Endodermal cell (in vitro differentiated cells): ENCODE measurements around the gene BEND6. TPM values are rescaled to one million over a fixed set of nuclear protein-coding genes. Genes with fewer than 3 reads are reported as not detected.
"Not testable (repeated sequence)": the region's sequence is repeated elsewhere in the genome, so short reads cannot be mapped to it uniquely, and the experiment has no call there.

Experiments used
- DNase-seq: peaks from one replicate; pipeline ENCODE4 v3.0.0-alpha.2; 2017
- H3K27ac ChIP-seq: 2 replicates; pipeline ENCODE4 v1.5.1; 2013; ENCODE audit warnings: mild to moderate bottlenecking, low read depth, low read length, moderate library complexity
- H3K27me3 ChIP-seq: 2 replicates; pipeline ENCODE4 v1.6.1; 2013; ENCODE audit warnings: mild to moderate bottlenecking, low read length, moderate library complexity; ENCODE audit not compliant: insufficient read depth, control insufficient read depth, poor library complexity, severe bottlenecking
- H3K36me3 ChIP-seq: 2 replicates; pipeline ENCODE4 v1.7.0; 2013; ENCODE audit warnings: mild to moderate bottlenecking, low read length, moderate library complexity; ENCODE audit not compliant: control insufficient read depth, insufficient read depth
- H3K4me1 ChIP-seq: one replicate; pipeline ENCODE4 v1.7.0; 2013; ENCODE audit warnings: low read length; ENCODE audit not compliant: control insufficient read depth, insufficient read depth
- H3K4me3 ChIP-seq: 2 replicates; pipeline ENCODE4 v1.5.1; 2013; ENCODE audit warnings: mild to moderate bottlenecking, low read length, moderate library complexity
- H3K9ac ChIP-seq: 2 replicates; pipeline ENCODE4 v1.6.1; 2013; ENCODE audit warnings: mild to moderate bottlenecking, low read length, moderate library complexity; ENCODE audit not compliant: poor library complexity, severe bottlenecking; ENCODE audit errors: extremely low read depth
- H3K9me3 ChIP-seq: 2 replicates; pipeline ENCODE4 v1.6.1; 2013; ENCODE audit warnings: mild to moderate bottlenecking, low read length, moderate library complexity; ENCODE audit not compliant: control insufficient read depth
- H3K27ac Mint-ChIP-seq: 2 replicates; pipeline ENCODE4 v1.8.0; 2020; ENCODE audit warnings: mixed read lengths
- H3K27me3 Mint-ChIP-seq: 2 replicates; pipeline ENCODE4 v1.8.0; 2021; ENCODE audit warnings: mild to moderate bottlenecking, mixed read lengths; ENCODE audit not compliant: insufficient read depth
- H3K36me3 Mint-ChIP-seq: 2 replicates; pipeline ENCODE4 v1.8.0; 2020; ENCODE audit warnings: low read depth, mixed read lengths
- H3K4me1 Mint-ChIP-seq: 2 replicates; pipeline ENCODE4 v1.8.0; 2020; ENCODE audit warnings: mixed read lengths
- H3K4me3 Mint-ChIP-seq: 2 replicates; pipeline ENCODE4 v1.8.0; 2020; ENCODE audit warnings: mild to moderate bottlenecking, moderate library complexity, mixed read lengths
- H3K9me3 Mint-ChIP-seq: 2 replicates; pipeline ENCODE4 v1.8.0; 2020; ENCODE audit warnings: mild to moderate bottlenecking, mixed read lengths
- CTCF ChIP-seq: fragments of 200-600 bp; sonication (generic); conservative IDR thresholded peaks from 2 replicates; pipeline ENCODE4 v1.5.0; 2021; ENCODE audit warnings: antibody characterized with exemption, mild to moderate bottlenecking
- WGBS, 2 experiments: methylation state at CpG; one replicate each; pipeline versions ENCODE4 v1.1.5 to v1.1.7; 2013; ENCODE audit warnings: missing lambda C conversion rate in 2 of 2, mixed read lengths in 1 of 2; ENCODE audit not compliant: insufficient coverage in 1 of 2, insufficient read length in 1 of 2; 5-methylcytosine and 5-hydroxymethylcytosine counted together
- total RNA-seq, 2 donors: library from RNA; stranded (reverse); fragmentation: NEBNext Ultra II Directional in 1 of 2; extraction: Animal tissue kit (Norgen Biotek cat#: 25700) in 1 of 2; gene quantifications; 2 replicates in 1 of 2; 3 replicates in 1 of 2; pipeline ENCODE4 v1.2.1, GENCODE V29; 2021

The BEND6 gene
- total RNA-seq, 2 donors from 2014 or later = 0.57 to 0.95 TPM

GRCh38 chr6:57004292-57004691 is 49.4 kb downstream of the BEND6 start:
- no peak for TF ChIP-seq CTCF
- no peaks in the 10 kb centered on the region for H3K36me3 Mint-ChIP-seq

GRCh38 chr6:57006101-57006500 is 51.2 kb downstream of the BEND6 start:
- no peaks in the 10 kb centered on the region for H3K36me3 Mint-ChIP-seq
- no peaks in the 10 kb centered on the region for H3K9me3 Mint-ChIP-seq
- Histone ChIP-seq H3K27ac (no peak overlapping the region), H3K9me3 (no peaks in the 10 kb centered on the region), H3K9ac (no peak overlapping the region), H3K4me1 (no peaks in the 10 kb centered on the region), H3K27me3 (no peaks in the 10 kb centered on the region), H3K36me3 (no peaks in the 10 kb centered on the region), H3K4me3 (no peak overlapping the region)
- no peaks in the 10 kb centered on the region for H3K27me3 Mint-ChIP-seq
- no peak overlapping the region for H3K27ac Mint-ChIP-seq
- H3K4me3 Mint-ChIP-seq = no peak overlapping the region
- TF ChIP-seq CTCF = no peak
- WGBS, 2 experiments = 64 to 100% methylated on average over 2 to 3 of the region's 3 CpGs
- H3K4me1 Mint-ChIP-seq = no peaks in the 10 kb centered on the region
- DNase-seq = no peak

More at GRCh38 chr6:57004292-57004691, 49.4 kb downstream of the BEND6 start:
- H3K4me1 ChIP-seq = no peaks in the 10 kb centered on the region
- no peak overlapping the region for H3K4me3 ChIP-seq
- H3K27me3 ChIP-seq = no peaks in the 10 kb centered on the region
- H3K36me3 ChIP-seq = no peaks in the 10 kb centered on the region
- Mint-ChIP-seq H3K4me3 (no peak overlapping the region), H3K27me3 (no peaks in the 10 kb centered on the region), H3K9me3 (peaks cover 8% of the 10 kb centered on the region), H3K27ac (no peak overlapping the region), H3K4me1 (no peaks in the 10 kb centered on the region)
- no peak overlapping the region for H3K27ac ChIP-seq
- H3K9me3 ChIP-seq = peaks cover 5% of the 10 kb centered on the region
- DNase-seq = no peak
- WGBS, 2 experiments = 90 to 94% methylated on average over 4 to 14 of the region's 14 CpGs
- no peak overlapping the region for H3K9ac ChIP-seq

- H3K9me3 Mint-ChIP-seq, H3K27me3 Mint-ChIP-seq, DNase-seq, H3K4me3 ChIP-seq, H3K9me3 ChIP-seq, H3K36me3 ChIP-seq, H3K9ac ChIP-seq, H3K4me1 ChIP-seq, H3K4me3 Mint-ChIP-seq, H3K4me1 Mint-ChIP-seq, H3K36me3 Mint-ChIP-seq, H3K27me3 ChIP-seq, H3K27ac ChIP-seq, H3K27ac Mint-ChIP-seq: not testable (repeated sequence)
- WGBS, 2 experiments = 93 to 100% methylated on average over 2 of the region's 2 CpGs
Measured at GRCh38 chr6:57008069-57008468, 53.2 kb downstream of the BEND6 start.

- no peak for TF ChIP-seq CTCF
- H3K36me3 ChIP-seq = no peaks in the 10 kb centered on the region
- DNase-seq = no peak
- no peak overlapping the region for H3K9ac ChIP-seq
- no peak overlapping the region for H3K4me3 ChIP-seq
- Mint-ChIP-seq H3K27me3 (no peaks in the 10 kb centered on the region), H3K9me3 (no peaks in the 10 kb centered on the region), H3K4me3 (no peak overlapping the region), H3K4me1 (no peaks in the 10 kb centered on the region), H3K36me3 (no peaks in the 10 kb centered on the region), H3K27ac (no peak overlapping the region)
- no peaks in the 10 kb centered on the region for H3K4me1 ChIP-seq
- no peaks in the 10 kb centered on the region for H3K9me3 ChIP-seq
- no peaks in the 10 kb centered on the region for H3K27me3 ChIP-seq
- 81 to 95% methylated on average over 3 to 4 of the region's 4 CpGs for WGBS, 2 experiments
- no peak overlapping the region for H3K27ac ChIP-seq
Measured at GRCh38 chr6:57013521-57013926, 58.6 kb downstream of the BEND6 start.
